ENCODE measurements around the gene MX2.

Gene MX2

DNA sequence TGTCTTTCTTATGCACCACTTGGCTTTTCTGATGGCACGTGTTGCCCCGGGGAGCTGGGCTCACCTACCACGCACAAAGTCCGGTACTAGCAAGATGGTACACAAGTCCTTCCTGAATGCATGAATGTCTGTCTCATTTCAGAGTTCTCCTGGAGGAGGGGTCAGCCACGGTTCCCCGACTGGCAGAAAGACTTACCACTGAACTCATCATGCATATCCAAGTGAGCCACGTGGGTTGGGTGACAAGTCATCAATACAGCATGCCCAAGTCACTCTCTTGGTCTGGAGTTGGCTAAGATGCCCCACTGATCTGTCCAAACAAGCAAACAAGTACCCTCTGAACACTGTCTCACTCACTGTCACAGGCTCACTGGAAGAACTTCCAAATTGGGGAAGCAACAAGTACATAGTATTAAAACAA, 35.7 kb downstream of the MX2 start:
- in situ Hi-C loops (cut with MboI; ENCODE audit: low sequenced_read_pairs) = no loop called here
- DNase-seq (ENCODE audit: low spot score in 2 of 2) = no peak

DNA sequence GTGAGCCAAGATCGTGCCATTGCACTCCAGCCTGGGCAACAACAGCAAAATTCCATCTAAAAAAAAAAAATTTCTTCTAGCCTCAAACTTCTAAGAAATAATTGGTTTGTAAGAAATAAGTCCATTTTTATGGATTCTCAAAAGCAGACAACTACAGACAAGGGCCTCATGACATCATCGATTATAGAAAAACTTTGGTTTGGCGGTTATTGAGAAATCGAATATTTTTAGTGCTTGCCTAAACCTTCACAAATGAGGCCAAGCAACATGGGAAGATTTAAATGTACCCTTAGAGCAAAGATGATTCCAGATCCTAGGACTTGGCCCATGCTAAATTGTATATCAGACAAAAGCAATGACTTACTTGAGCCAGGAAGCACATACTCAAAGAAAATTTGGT, 36.4 kb downstream of the MX2 start:
- no peaks in the 10 kb centered on the region for H3K36me3 ChIP-seq (replicated peaks)
- H3K4me3 ChIP-seq = no peak overlapping the region
- DNase-seq (ENCODE audit: low spot score in 2 of 2) = no peak
- no peaks in the 10 kb centered on the region for H3K4me1 ChIP-seq
- no peaks in the 10 kb centered on the region; the same call in 1 of the 2 replicates for H3K9me3 ChIP-seq
- in situ Hi-C loops (cut with MboI; ENCODE audit: low sequenced_read_pairs) = no loop called here
- H3K27me3 ChIP-seq (ENCODE audit: low read depth) = no peaks in the 10 kb centered on the region

More for the DNA sequence above, 35.7 kb downstream of the MX2 start:
- Histone ChIP-seq H3K4me3 (no peak overlapping the region), H3K9me3 (no peaks in the 10 kb centered on the region; the same call in 1 of the 2 replicates), H3K27me3 (ENCODE audit: low read depth) (no peaks in the 10 kb centered on the region), H3K36me3 (replicated peaks) (no peaks in the 10 kb centered on the region), H3K4me1 (no peaks in the 10 kb centered on the region)

DNA sequence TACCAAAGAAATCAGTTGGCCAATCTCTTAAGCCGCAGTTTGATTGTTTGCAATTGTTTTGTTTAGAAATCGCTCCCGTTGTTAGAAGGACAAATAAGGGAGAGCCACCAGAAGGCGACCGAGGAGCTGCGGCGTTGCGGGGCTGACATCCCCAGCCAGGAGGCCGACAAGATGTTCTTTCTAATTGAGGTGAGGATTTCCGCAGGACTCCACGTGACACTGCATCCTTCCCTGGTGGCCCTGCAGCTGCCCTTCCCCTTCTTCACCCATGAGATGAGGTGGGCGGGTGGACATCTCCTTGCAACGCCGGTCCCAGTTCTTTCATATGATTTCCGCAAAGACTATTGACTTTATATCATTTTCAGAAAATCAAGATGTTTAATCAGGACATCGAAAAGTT, 37.0 kb downstream of the MX2 start:
- in situ Hi-C loops (cut with MboI; ENCODE audit: low sequenced_read_pairs) = no loop called here
- no peaks in the 10 kb centered on the region for H3K27me3 ChIP-seq (ENCODE audit: low read depth)
- H3K36me3 ChIP-seq (replicated peaks) = no peaks in the 10 kb centered on the region
- no peak overlapping the region for H3K4me3 ChIP-seq
- DNase-seq (ENCODE audit: low spot score in 2 of 2) = no peak
- no peaks in the 10 kb centered on the region for H3K4me1 ChIP-seq
- H3K9me3 ChIP-seq = no peaks in the 10 kb centered on the region

DNA sequence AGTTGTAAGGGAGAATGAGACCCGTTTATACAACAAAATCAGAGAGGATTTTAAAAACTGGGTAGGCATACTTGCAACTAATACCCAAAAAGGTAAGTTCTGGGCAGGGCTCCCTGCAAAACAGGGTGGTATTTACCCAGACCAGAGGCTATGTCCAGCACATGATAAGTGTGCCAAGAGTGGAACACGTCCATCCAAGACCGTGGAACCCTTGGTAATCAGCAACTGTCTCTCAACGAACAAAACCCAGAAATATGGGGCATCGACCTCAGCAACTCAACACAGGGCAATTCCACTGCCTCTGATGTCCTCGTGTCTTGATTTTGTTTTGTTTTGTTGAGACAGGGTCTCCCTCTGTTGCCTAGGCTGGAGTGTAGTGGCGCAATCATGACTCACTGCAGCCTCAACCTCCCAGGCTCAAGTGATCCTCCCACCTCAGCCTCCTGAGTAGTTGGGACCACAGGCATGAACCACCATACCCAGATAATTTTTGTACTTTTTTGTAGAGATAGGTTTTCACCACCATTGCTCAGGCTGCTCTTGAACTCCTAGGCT, 37.5 kb downstream of the MX2 start:
- no peaks in the 10 kb centered on the region for H3K9me3 ChIP-seq
- in situ Hi-C loops (cut with MboI; ENCODE audit: low sequenced_read_pairs) = no loop called here
- H3K4me1 ChIP-seq = no peaks in the 10 kb centered on the region
- no peaks in the 10 kb centered on the region for H3K27me3 ChIP-seq (ENCODE audit: low read depth)
- DNase-seq (ENCODE audit: low spot score in 2 of 2) = no peak
- H3K36me3 ChIP-seq (replicated peaks) = no peaks in the 10 kb centered on the region
- no peak overlapping the region for H3K4me3 ChIP-seq

DNA sequence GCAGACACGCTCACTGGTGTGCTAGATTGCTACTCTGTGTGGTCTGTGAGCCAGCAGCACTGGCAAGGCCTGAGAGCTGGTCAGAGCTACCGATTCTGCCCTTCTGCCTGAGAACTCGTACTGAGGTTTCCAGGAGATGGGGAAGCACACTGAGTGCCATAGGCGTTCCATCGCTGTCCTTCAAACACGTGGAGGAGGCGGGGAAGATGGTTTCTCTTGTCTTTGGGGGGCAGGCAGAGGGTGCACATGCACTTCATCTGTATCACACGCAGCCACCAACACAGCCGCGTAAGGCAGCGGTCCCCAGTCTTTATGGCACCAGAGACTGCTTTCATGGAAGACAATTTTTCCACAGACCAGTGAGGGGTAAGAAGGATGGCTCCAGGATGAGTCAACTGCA, 40.4 kb downstream of the MX2 start:
- Histone ChIP-seq H3K4me1 (no peaks in the 10 kb centered on the region), H3K36me3 (replicated peaks) (no peaks in the 10 kb centered on the region), H3K4me3 (no peak overlapping the region), H3K9me3 (no peaks in the 10 kb centered on the region), H3K27me3 (ENCODE audit: low read depth) (no peaks in the 10 kb centered on the region)
- no peak for DNase-seq (ENCODE audit: low spot score in 2 of 2)
- in situ Hi-C loops (cut with MboI; ENCODE audit: low sequenced_read_pairs) = no loop called here

DNA sequence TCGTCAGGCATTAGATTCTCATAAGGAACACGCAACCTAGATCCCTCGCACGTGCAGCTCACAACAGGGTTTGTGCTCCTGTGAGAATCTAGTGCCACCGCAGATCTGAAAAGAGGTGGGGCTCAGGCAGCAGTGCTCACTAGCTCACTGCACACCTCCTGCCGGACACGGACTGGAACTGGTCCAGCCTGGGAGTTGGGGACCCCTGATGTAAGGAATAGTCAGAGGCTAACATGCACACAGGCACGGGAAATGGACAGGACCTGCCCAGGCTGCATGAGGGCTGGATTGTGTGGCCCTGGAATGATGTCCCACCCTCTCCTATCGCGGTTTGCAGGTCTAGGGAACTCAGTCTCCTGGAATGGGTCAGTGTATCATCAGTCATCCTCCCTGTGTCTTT, 41.0 kb downstream of the MX2 start:
- H3K9me3 ChIP-seq = no peaks in the 10 kb centered on the region
- in situ Hi-C loops (cut with MboI; ENCODE audit: low sequenced_read_pairs) = no loop called here
- DNase-seq (ENCODE audit: low spot score in 2 of 2) = no peak
- H3K4me1 ChIP-seq = no peaks in the 10 kb centered on the region
- H3K4me3 ChIP-seq = no peak overlapping the region
- no peaks in the 10 kb centered on the region for H3K27me3 ChIP-seq (ENCODE audit: low read depth)
- H3K36me3 ChIP-seq (replicated peaks) = no peaks in the 10 kb centered on the region

DNA sequence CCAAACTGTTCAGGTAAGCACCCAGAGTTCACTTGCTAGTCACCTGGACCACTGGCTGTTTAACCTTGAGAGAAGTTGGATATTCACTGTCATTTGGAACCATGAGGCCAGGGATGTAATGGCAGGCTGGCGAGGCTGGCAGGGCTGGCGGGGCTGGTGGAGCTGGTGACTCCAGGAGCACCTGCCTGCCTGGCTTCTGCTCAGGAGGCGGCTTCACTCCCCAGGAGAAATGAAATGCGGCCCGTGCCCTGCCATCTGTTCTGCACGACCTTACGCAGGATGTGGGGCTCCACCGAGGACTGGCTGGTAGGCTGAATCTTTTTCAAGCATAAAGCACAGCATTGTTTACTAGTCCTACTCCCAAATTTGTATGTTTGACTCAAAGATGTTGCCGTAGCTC, 41.5 kb downstream of the MX2 start:
- DNase-seq (ENCODE audit: low spot score in 2 of 2) = no peak
- no peak overlapping the region for H3K4me3 ChIP-seq
- H3K27me3 ChIP-seq (ENCODE audit: low read depth) = no peaks in the 10 kb centered on the region
- in situ Hi-C loops (cut with MboI; ENCODE audit: low sequenced_read_pairs) = no loop called here
- no peaks in the 10 kb centered on the region for H3K9me3 ChIP-seq
- no peaks in the 10 kb centered on the region for H3K4me1 ChIP-seq
- no peaks in the 10 kb centered on the region for H3K36me3 ChIP-seq (replicated peaks)

DNA sequence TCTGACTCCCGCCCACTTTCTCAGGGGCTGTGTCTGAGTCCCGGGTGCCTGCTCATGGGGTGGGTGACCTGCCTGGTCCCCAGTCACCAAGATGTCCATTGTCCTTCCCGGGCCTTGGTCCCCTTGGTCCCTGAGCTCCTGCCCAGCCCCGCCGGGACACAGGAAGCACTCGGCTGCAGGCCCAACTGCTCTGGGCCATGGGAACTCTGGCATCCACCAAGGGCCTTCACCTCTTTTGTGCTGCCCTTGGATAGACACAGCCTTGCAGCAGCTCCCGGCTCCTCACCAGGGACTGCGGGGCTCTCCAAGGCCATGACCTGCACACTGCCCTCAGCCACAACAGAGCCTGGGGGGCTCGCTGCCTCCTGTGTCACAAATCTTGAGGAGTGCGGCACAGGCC, 42.1 kb downstream of the MX2 start:
- Histone ChIP-seq H3K9me3 (no peaks in the 10 kb centered on the region), H3K36me3 (replicated peaks) (no peaks in the 10 kb centered on the region), H3K27me3 (ENCODE audit: low read depth) (no peaks in the 10 kb centered on the region), H3K4me3 (no peak overlapping the region), H3K4me1 (no peaks in the 10 kb centered on the region)
- DNase-seq (ENCODE audit: low spot score in 2 of 2) = no peak
- in situ Hi-C loops (cut with MboI; ENCODE audit: low sequenced_read_pairs) = no loop called here

DNA sequence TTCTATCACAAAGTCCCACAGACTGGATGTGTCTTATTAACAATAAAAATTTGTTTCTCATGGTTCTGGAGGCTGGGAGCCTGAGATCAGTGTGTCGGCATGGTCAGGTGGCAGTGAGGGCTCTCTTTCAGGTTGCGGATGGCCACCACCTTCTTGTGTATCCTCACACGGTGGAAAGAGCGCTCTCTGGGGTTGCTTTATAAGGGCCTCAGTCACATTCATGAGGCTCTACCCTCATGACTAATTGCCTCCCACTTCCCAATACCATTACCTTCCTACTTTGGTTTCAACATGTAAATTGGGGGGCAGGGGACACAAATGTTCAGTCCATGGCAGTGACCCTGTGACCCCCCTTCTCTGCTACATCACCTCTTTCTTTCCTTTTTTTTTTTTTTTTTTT, 43.5 kb downstream of the MX2 start:
- Histone ChIP-seq H3K4me1 (no peaks in the 10 kb centered on the region), H3K9me3 (no peaks in the 10 kb centered on the region; the same call in 1 of the 2 replicates), H3K27me3 (ENCODE audit: low read depth) (no peaks in the 10 kb centered on the region), H3K36me3 (replicated peaks) (no peaks in the 10 kb centered on the region), H3K4me3 (no peak overlapping the region)
- in situ Hi-C loops (cut with MboI; ENCODE audit: low sequenced_read_pairs) = no loop called here
- DNase-seq (ENCODE audit: low spot score in 2 of 2) = no peak

DNA sequence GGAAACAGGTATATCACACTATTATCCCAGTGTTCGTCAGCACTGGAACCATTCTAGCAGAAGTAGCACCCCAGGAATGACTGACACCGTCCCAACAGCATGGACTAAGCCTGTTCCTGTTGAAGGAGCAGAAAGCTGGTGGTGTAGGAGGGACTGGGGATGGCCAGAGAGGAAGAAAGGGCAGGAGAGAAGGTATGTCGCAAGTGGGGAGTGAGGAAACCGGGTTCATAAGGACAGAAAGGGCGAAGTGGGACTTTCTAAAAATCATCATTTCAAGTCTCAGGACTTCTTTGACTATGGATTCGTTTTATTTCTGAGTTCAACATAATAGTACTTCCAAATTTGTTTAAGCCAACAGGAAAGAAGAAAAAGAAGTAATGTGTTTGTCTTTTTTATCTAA, 44.5 kb downstream of the MX2 start:
- no peaks in the 10 kb centered on the region for H3K27me3 ChIP-seq (ENCODE audit: low read depth)
- in situ Hi-C loops (cut with MboI; ENCODE audit: low sequenced_read_pairs) = no loop called here
- no peak overlapping the region for H3K4me3 ChIP-seq
- H3K9me3 ChIP-seq = no peaks in the 10 kb centered on the region; the same call in 1 of the 2 replicates
- H3K4me1 ChIP-seq = no peaks in the 10 kb centered on the region
- H3K36me3 ChIP-seq (replicated peaks) = no peaks in the 10 kb centered on the region
- no peak for DNase-seq (ENCODE audit: low spot score in 2 of 2)

DNA sequence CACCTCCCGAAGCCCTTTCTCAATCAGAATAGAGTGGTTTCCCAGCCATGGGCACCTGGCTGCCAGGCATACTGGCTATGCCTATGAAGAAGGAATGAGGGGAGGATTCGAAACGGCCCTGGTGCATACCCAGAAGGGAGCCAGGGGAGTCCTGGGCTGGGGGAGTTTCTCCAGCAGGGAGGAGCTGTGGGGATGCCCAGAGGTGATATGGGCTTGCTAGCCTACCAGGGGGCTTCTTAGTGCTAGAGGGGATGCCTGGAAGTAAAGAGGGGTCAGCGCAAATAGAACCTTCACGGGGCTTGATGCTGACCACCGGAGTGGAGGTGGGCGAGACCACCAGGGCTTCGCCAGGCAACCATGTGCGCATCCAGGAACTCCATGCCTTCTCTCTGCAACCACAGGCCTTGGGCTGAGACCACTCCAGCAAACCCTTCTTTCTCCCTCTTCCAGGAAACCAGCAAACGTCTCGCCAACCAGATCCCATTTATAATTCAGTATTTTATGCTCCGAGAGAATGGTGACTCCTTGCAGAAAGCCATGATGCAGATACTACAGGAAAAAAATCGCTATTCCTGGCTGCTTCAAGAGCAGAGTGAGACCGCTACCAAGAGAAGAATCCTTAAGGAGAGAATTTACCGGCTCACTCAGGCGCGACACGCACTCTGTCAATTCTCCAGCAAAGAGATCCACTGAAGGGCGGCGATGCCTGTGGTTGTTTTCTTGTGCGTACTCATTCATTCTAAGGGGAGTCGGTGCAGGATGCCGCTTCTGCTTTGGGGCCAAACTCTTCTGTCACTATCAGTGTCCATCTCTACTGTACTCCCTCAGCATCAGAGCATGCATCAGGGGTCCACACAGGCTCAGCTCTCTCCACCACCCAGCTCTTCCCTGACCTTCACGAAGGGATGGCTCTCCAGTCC, 46.0 kb downstream of the MX2 start:
- in situ Hi-C loops (cut with MboI; ENCODE audit: low sequenced_read_pairs) = no loop called here
- DNase-seq (ENCODE audit: low spot score in 2 of 2) = no peak

DNA sequence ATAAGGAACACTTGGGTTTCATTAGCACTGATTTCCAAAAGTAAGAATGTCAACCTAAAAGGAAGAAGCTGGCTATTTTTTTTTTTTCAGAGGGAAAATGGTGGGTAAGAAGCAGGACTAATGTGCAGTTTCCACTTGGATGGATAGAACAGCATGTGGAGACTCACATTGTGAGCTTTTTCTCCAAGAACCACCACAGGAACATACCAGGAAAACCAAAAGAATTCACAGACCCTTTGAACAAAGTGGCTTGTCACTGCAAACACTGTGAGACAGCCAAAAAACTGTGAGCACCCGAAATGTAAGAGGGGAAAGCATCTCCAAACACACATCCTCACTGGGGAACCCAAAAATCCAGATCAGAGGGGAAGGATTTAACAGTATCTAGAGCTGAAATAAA, 48.5 kb downstream of the MX2 start:
- Histone ChIP-seq H3K4me3 (no peak overlapping the region), H3K4me1 (no peaks in the 10 kb centered on the region), H3K27me3 (ENCODE audit: low read depth) (no peaks in the 10 kb centered on the region), H3K36me3 (replicated peaks) (no peaks in the 10 kb centered on the region), H3K9me3 (no peaks in the 10 kb centered on the region; the same call in 1 of the 2 replicates)
- DNase-seq (ENCODE audit: low spot score in 2 of 2) = no peak
- in situ Hi-C loops (cut with MboI; ENCODE audit: low sequenced_read_pairs) = no loop called here

More for the DNA sequence above, 46.0 kb downstream of the MX2 start:
- Histone ChIP-seq H3K4me3 (no peak overlapping the region), H3K36me3 (replicated peaks) (no peaks in the 10 kb centered on the region), H3K9me3 (no peaks in the 10 kb centered on the region; the same call in 1 of the 2 replicates), H3K27me3 (ENCODE audit: low read depth) (no peaks in the 10 kb centered on the region), H3K4me1 (no peaks in the 10 kb centered on the region)

DNA sequence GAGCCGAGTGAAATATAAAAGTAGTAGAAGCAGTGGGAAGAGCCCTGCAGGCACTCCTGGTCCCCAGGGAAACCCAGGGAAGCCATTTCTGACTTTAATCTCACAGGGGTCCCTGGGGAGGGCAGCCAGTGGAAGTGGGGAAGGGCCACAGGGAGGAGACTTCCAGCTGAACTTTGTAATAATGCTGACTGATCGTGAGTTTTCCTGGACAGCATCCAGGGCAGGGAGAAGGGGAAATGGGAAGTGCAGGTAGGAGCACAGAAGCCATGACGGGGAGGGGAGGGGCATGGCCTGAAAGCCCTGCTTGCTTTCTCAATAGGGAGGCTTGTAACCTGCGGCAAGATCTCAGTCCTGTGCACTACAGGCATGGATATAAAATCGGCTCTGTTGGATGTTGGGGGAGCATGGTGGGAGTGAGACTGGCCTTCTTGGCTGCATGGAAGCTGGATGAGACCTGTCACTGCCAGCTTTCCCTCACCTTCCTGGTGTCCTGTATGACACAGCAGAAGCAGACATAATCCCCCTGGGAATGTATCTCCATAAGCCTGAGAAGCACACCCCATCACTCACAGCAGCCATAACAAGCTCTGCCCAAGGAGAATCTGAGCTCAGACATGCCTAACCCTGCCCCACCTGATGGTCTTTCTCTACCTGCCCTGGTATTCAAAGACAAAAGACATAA, 49.1 kb downstream of the MX2 start:
- no peak for DNase-seq (ENCODE audit: low spot score in 2 of 2)
- H3K27me3 ChIP-seq (ENCODE audit: low read depth) = no peaks in the 10 kb centered on the region
- no peaks in the 10 kb centered on the region for H3K4me1 ChIP-seq
- no peaks in the 10 kb centered on the region for H3K36me3 ChIP-seq (replicated peaks)
- in situ Hi-C loops (cut with MboI; ENCODE audit: low sequenced_read_pairs) = no loop called here
- H3K4me3 ChIP-seq = no peak overlapping the region
- H3K9me3 ChIP-seq = no peaks in the 10 kb centered on the region; the same call in 1 of the 2 replicates

All from HAP-1 (cell line).